ENCODE measurements around the gene CHST8. TPM values are rescaled to one million over a fixed set of nuclear protein-coding genes. Genes with fewer than 3 reads are reported as not detected.

Gene CHST8
- total and polyA plus RNA-seq, 8 donors: 0.23 to 25.5 TPM; not detected in 6

DNA sequence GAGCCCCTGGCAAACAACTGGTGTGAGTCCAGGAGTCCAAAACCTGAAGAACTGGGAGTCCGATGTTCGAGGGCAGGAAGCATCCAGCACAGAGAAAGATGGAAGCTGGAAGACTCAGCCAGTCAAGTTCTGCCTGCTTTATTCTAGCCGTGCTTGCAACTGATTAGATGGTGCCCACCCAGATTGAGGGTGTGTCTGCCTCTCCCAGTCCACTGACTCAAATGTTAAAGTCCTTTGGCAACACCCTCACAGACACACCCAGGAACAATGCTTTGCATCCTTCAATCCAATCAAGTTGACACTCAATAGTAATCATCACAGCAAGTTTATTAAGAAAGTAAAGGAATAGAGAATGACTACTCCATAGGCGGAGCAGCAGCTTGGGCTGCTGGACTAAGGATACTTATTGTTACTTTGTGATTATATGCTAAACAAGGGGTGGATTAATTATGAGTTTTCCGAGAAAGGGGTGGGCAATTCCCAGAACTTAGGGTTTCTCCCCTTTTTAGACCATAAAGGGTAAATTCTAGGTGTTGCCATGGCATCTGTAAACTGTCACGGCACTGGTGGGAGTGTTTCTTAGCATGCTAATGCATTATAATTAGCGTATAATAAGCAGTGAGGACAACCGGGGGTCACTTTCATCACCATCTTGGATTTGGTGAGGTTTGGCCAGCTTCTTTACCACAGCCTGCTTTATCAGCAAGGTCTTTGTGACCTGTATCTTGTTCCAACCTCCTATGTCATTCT is 109.3 kb downstream of the CHST8 start:
- H3K4me3 ChIP-seq: no peak overlapping the region
- TF ChIP-seq, protein P1, sequence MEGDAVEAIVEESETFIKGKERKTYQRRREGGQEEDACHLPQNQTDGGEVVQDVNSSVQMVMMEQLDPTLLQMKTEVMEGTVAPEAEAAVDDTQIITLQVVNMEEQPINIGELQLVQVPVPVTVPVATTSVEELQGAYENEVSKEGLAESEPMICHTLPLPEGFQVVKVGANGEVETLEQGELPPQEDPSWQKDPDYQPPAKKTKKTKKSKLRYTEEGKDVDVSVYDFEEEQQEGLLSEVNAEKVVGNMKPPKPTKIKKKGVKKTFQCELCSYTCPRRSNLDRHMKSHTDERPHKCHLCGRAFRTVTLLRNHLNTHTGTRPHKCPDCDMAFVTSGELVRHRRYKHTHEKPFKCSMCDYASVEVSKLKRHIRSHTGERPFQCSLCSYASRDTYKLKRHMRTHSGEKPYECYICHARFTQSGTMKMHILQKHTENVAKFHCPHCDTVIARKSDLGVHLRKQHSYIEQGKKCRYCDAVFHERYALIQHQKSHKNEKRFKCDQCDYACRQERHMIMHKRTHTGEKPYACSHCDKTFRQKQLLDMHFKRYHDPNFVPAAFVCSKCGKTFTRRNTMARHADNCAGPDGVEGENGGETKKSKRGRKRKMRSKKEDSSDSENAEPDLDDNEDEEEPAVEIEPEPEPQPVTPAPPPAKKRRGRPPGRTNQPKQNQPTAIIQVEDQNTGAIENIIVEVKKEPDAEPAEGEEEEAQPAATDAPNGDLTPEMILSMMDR (IDR thresholded peaks at IDR 0.05): no peak
- TF ChIP-seq POLR2A (IDR thresholded peaks at IDR 0.05) (no peak), EP300 (IDR thresholded peaks at IDR 0.05) (no peak), POLR2AphosphoS5 (IDR thresholded peaks at IDR 0.05) (no peak)
- H3K4me1 ChIP-seq: no peaks in the 10 kb centered on the region
- H3K9me3 ChIP-seq: peaks cover 0 to 12% (median 0%) of the 10 kb centered on the region in 4 donors
- H3K27ac ChIP-seq: no peak overlapping the region
- H3K27me3 ChIP-seq: peaks cover 0 to 39% (median 0%) of the 10 kb centered on the region in 3 donors
- intact Hi-C loops (cut with DNase I; ENCODE audit: low total_unique reads): no loop called here
- DNase-seq: no peak
- WGBS, 5 donors: 77 to 81% (median 78%) methylated on average over 8 of the region's 8 CpGs
- H3K36me3 ChIP-seq: no peaks in the 10 kb centered on the region

DNA sequence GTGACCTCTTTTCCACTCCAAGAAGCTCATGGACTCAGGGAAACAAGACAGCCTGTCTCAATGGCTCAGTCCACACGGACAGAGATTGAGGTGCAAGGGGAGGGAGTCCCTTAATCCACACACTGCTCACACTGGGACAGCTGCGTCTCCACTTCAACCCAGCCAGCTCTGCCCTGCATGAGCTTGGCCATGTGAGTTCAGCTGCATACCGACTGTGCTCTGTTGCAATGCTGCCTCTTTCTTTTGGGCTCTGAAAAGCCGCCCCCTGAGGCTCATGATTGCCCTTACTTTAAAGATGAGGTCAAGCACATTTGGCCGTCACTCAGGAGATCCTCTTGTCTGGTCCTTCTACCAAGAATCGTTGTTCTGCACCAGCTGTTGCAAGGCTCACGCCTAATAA is 110.1 kb downstream of the CHST8 start:
- Histone ChIP-seq H3K27ac (no peak overlapping the region), H3K4me1 (no peaks in the 10 kb centered on the region), H3K36me3 (no peaks in the 10 kb centered on the region), H3K4me3 (no peak overlapping the region), H3K27me3 (peaks cover 0 to 40% (median 0%) of the 10 kb centered on the region in 3 donors), H3K9me3 (peaks cover 0 to 12% (median 0%) of the 10 kb centered on the region in 4 donors)
- WGBS, 5 donors: 68 to 77% (median 76%) methylated on average over 6 to 7 of the region's 7 CpGs
- TF ChIP-seq EP300 (IDR thresholded peaks at IDR 0.05): no peak
- TF ChIP-seq, protein P1 (IDR thresholded peaks at IDR 0.05): no peak
- TF ChIP-seq POLR2AphosphoS5 (IDR thresholded peaks at IDR 0.05): no peak
- no peak for TF ChIP-seq POLR2A (IDR thresholded peaks at IDR 0.05)
- intact Hi-C loops (cut with DNase I; ENCODE audit: low total_unique reads): no loop called here
- no peak for DNase-seq

DNA sequence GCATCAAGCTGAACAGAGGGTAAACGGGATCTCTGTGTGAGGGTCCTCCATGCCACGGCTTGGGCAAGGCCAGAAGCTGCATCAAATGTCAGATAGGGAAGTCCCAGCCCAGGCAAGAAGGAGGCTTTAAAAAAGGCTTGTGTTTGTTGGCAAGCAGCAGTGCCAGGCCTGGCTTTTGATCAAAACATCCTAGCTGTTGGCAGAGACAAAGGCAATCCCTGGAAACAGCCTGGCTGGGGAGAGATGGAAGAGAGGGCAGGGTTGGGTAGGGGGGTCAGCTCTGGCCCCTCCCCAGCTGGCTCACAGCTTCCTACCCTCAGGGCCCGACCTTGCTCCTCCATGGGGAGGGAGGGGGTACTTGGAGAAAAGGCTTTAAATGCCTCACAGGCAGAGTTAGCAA is 113.2 kb downstream of the CHST8 start:
- intact Hi-C loops (cut with DNase I; ENCODE audit: low total_unique reads): no loop called here
- DNase-seq: peak in 1 of 2 donors; percentile 28
- 17 to 30% (median 22%) methylated on average over 3 of the region's 3 CpGs for WGBS, 5 donors

DNA sequence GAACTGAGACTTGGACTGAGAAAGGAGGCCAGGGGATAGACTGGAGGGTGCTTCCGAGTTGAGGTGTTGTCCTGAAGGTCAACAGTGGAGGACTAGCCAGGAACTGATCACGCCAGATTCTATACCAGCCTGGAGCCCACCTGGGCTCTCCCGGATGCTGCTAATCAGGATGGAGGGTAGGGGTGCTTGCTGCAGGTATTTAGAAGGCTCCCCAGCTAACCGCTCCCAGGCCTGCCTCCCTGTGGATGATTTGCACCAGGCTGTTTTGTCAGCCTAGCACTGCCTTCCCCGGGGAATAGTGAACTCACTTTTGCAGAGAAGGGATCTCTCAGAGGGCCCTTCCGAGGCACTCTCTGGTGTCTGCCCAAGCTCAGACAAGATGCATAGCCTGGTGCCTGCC is 114.4 kb downstream of the CHST8 start:
- Histone ChIP-seq H3K4me1 (no peaks in the 10 kb centered on the region), H3K9me3 (no peaks in the 10 kb centered on the region), H3K36me3 (no peaks in the 10 kb centered on the region), H3K27me3 (peaks cover 0 to 40% (median 0%) of the 10 kb centered on the region in 3 donors), H3K4me3 (no peak overlapping the region), H3K27ac (no peak overlapping the region)
- WGBS, 5 donors: 45 to 67% (median 49%) methylated on average over 5 to 6 of the region's 6 CpGs
- TF ChIP-seq POLR2A (IDR thresholded peaks at IDR 0.05): no peak
- TF ChIP-seq, protein P1 (IDR thresholded peaks at IDR 0.05): no peak
- TF ChIP-seq EP300 (IDR thresholded peaks at IDR 0.05): no peak
- no peak for TF ChIP-seq POLR2AphosphoS5 (IDR thresholded peaks at IDR 0.05)
- no peak for DNase-seq
- intact Hi-C loops (cut with DNase I; ENCODE audit: low total_unique reads): no loop called here

More for the DNA sequence above, 113.2 kb downstream of the CHST8 start:
- Histone ChIP-seq H3K27ac (no peak overlapping the region), H3K27me3 (peaks cover 0 to 30% (median 0%) of the 10 kb centered on the region in 3 donors), H3K4me1 (no peaks in the 10 kb centered on the region), H3K36me3 (no peaks in the 10 kb centered on the region), H3K9me3 (no peaks in the 10 kb centered on the region), H3K4me3 (no peak overlapping the region)
- TF ChIP-seq POLR2A (IDR thresholded peaks at IDR 0.05): no peak
- no peak for TF ChIP-seq POLR2AphosphoS5 (IDR thresholded peaks at IDR 0.05)
- TF ChIP-seq, protein P1 (IDR thresholded peaks at IDR 0.05): no peak
- no peak for TF ChIP-seq EP300 (IDR thresholded peaks at IDR 0.05)
